GM19438 (cell line): ENCODE data around the gene AK5.
"Not testable (repeated sequence)": the region's sequence is repeated elsewhere in the genome, so short reads cannot be mapped to it uniquely, and the experiment has no call there.

Experiments used
- ATAC-seq: cut with Tn5 transposase; IDR thresholded peaks from one replicate; pipeline ENCODE4 v1.9.1; 2021; ENCODE audit warnings: low read depth; ENCODE audit not compliant: unreplicated experiment

The AK5 gene

GRCh38 chr1:77283701-77284425, 2.0 kb downstream of the AK5 start:
- no peak for ATAC-seq

GRCh38 chr1:77287535-77287934, 5.7 kb downstream of the AK5 start:
- no peak for ATAC-seq

- ATAC-seq: no peak
Measured at GRCh38 chr1:77288275-77288674, 6.5 kb downstream of the AK5 start.

GRCh38 chr1:77290576-77290975, 8.8 kb downstream of the AK5 start:
- no peak for ATAC-seq

GRCh38 chr1:77292551-77292950, 10.7 kb downstream of the AK5 start:
- ATAC-seq: no peak

GRCh38 chr1:77300566-77300965, 18.7 kb downstream of the AK5 start:
- no peak for ATAC-seq

GRCh38 chr1:77303387-77303786, 21.6 kb downstream of the AK5 start:
- ATAC-seq: no peak

- no peak for ATAC-seq
Measured at GRCh38 chr1:77308889-77309621, 27.2 kb downstream of the AK5 start.

- no peak for ATAC-seq
Measured at GRCh38 chr1:77310924-77311323, 29.1 kb downstream of the AK5 start.

GRCh38 chr1:77312364-77312763, 30.5 kb downstream of the AK5 start:
- ATAC-seq: not testable (repeated sequence)

GRCh38 chr1:77313491-77313890, 31.7 kb downstream of the AK5 start:
- no peak for ATAC-seq

- no peak for ATAC-seq
Measured at GRCh38 chr1:77316006-77316405, 34.2 kb downstream of the AK5 start.

- ATAC-seq: no peak
Measured at GRCh38 chr1:77316966-77317365, 35.1 kb downstream of the AK5 start.

GRCh38 chr1:77319036-77319705, 37.4 kb downstream of the AK5 start:
- ATAC-seq: no peak

- no peak for ATAC-seq
Measured at GRCh38 chr1:77322061-77322900, 40.5 kb downstream of the AK5 start.

- no peak for ATAC-seq
Measured at GRCh38 chr1:77333501-77333900, 51.7 kb downstream of the AK5 start.

- ATAC-seq: no peak
Measured at GRCh38 chr1:77336729-77337128, 54.9 kb downstream of the AK5 start.

- no peak for ATAC-seq
Measured at GRCh38 chr1:77339326-77339725, 57.5 kb downstream of the AK5 start.

- ATAC-seq: no peak
Measured at GRCh38 chr1:77341195-77341594, 59.4 kb downstream of the AK5 start.

GRCh38 chr1:77342745-77343144, 60.9 kb downstream of the AK5 start:
- no peak for ATAC-seq

- no peak for ATAC-seq
Measured at GRCh38 chr1:77347646-77348045, 65.8 kb downstream of the AK5 start.
